ENCODE results near the gene KLHL4.
"Not testable (repeated sequence)": the region's sequence is repeated elsewhere in the genome, so short reads cannot be mapped to it uniquely, and the experiment has no call there.

The KLHL4 gene

GRCh38 chrX:87621697-87622096, 104.1 kb downstream of the KLHL4 start:
- Histone ChIP-seq H3K4me3 (no peak overlapping the region), H3K9me3 (no peaks in the 10 kb centered on the region), H3K27ac (no peak overlapping the region), H3K4me1 (no peaks in the 10 kb centered on the region), H3K36me3 (no peaks in the 10 kb centered on the region), H3K27me3 (no peaks in the 10 kb centered on the region)
- DNase-seq = no peak
- TF ChIP-seq, protein P1, sequence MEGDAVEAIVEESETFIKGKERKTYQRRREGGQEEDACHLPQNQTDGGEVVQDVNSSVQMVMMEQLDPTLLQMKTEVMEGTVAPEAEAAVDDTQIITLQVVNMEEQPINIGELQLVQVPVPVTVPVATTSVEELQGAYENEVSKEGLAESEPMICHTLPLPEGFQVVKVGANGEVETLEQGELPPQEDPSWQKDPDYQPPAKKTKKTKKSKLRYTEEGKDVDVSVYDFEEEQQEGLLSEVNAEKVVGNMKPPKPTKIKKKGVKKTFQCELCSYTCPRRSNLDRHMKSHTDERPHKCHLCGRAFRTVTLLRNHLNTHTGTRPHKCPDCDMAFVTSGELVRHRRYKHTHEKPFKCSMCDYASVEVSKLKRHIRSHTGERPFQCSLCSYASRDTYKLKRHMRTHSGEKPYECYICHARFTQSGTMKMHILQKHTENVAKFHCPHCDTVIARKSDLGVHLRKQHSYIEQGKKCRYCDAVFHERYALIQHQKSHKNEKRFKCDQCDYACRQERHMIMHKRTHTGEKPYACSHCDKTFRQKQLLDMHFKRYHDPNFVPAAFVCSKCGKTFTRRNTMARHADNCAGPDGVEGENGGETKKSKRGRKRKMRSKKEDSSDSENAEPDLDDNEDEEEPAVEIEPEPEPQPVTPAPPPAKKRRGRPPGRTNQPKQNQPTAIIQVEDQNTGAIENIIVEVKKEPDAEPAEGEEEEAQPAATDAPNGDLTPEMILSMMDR (IDR thresholded peaks at IDR 0.05) = no peak
- intact Hi-C loops (cut with DNase I; ENCODE audit: low total_unique reads) = no loop called here

DNA sequence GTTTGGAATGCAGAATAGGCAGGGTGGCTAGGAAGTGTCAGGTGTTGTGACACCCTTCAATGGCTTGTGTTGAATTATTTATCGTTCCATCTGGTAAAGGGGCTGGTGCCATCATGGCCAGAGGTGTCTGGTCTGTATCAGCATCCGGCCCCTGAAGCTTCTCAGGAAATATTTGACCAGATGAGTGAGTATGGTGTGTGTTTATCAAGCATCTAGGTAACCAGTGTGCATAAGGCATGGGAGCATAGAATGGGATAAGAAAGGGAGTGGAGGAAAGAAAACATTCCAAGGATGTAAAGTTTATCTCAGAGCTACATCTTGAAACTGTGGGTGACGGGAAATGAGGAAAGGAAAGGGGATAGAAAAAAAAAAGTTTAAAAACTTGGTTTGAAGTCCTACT, 109.4 kb downstream of the KLHL4 start:
- intact Hi-C loops (cut with DNase I; ENCODE audit: low total_unique reads) = no loop called here
- Histone ChIP-seq H3K9me3 (no peaks in the 10 kb centered on the region), H3K4me3 (no peak overlapping the region), H3K27ac (no peak overlapping the region), H3K4me1 (no peaks in the 10 kb centered on the region), H3K27me3 (no peaks in the 10 kb centered on the region), H3K36me3 (no peaks in the 10 kb centered on the region)
- TF ChIP-seq, protein P1 (IDR thresholded peaks at IDR 0.05) = no peak
- DNase-seq = no peak

- H3K4me3 ChIP-seq = no peak overlapping the region
- DNase-seq = no peak
- H3K9me3 ChIP-seq = no peaks in the 10 kb centered on the region
- H3K27me3 ChIP-seq = no peaks in the 10 kb centered on the region
- intact Hi-C loops (cut with DNase I; ENCODE audit: low total_unique reads) = no loop called here
- no peaks in the 10 kb centered on the region for H3K36me3 ChIP-seq
- no peaks in the 10 kb centered on the region for H3K4me1 ChIP-seq
- TF ChIP-seq, protein P1 (IDR thresholded peaks at IDR 0.05) = no peak
- no peak overlapping the region for H3K27ac ChIP-seq
Measured at GRCh38 chrX:87634361-87634760, 116.8 kb downstream of the KLHL4 start.

GRCh38 chrX:87636533-87636932, 118.9 kb downstream of the KLHL4 start:
- no peak overlapping the region for H3K4me3 ChIP-seq
- H3K36me3 ChIP-seq = no peaks in the 10 kb centered on the region
- H3K9me3 ChIP-seq = no peaks in the 10 kb centered on the region
- H3K4me1 ChIP-seq = no peaks in the 10 kb centered on the region
- TF ChIP-seq, protein P1 (IDR thresholded peaks at IDR 0.05) = no peak
- DNase-seq = no peak
- no peaks in the 10 kb centered on the region for H3K27me3 ChIP-seq
- intact Hi-C loops (cut with DNase I; ENCODE audit: low total_unique reads) = no loop called here
- no peak overlapping the region for H3K27ac ChIP-seq

GRCh38 chrX:87641439-87641838, 123.8 kb downstream of the KLHL4 start:
- H3K27ac ChIP-seq; H3K9me3 ChIP-seq; H3K36me3 ChIP-seq; H3K27me3 ChIP-seq; DNase-seq; intact Hi-C loops (cut with DNase I; ENCODE audit: low total_unique reads); H3K4me1 ChIP-seq; H3K4me3 ChIP-seq: not testable (repeated sequence)

DNA sequence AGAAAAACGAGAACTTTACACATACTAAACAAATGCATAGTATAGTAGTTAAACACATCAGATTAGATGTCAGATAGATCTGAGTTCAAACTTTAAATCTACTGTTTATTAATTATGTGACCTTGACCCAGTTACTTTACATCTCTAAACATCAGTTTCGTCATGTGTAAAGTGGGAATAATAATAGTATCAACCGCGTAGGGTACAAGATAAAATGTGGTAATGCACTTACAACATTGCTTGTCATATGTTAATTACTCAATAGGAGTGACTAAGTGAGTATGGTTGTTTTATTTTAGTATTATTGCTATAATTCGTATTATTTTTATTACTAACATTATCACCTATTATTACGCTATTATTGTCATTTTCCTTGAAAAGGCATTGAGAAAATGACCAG, 144.2 kb downstream of the KLHL4 start:
- no peak overlapping the region for H3K27ac ChIP-seq
- DNase-seq = no peak
- intact Hi-C loops (cut with DNase I; ENCODE audit: low total_unique reads) = loop anchor here (5.0 kb wide), 1 partner anchor 324 kb away; no protein-coding TSS in a partner anchor
- no peaks in the 10 kb centered on the region for H3K9me3 ChIP-seq
- H3K4me3 ChIP-seq = no peak overlapping the region
- no peaks in the 10 kb centered on the region for H3K36me3 ChIP-seq
- H3K27me3 ChIP-seq = no peaks in the 10 kb centered on the region
- TF ChIP-seq, protein P1 (IDR thresholded peaks at IDR 0.05) = no peak
- H3K4me1 ChIP-seq = no peaks in the 10 kb centered on the region

All from tibial artery (tissue), 4 donors.